NB4 (cell line): ENCODE measurements around the gene GFRAL.

Experiments used
- POLR2A ChIP-seq: IDR thresholded peaks from 2 replicates; pipeline ENCODE4 v1.6.1; 2011; ENCODE audit warnings: mild to moderate bottlenecking; ENCODE audit not compliant: insufficient read length; ENCODE audit errors: extremely low read depth
- TF ChIP-seq, protein P1 (sequence below): IDR thresholded peaks from one replicate; pipeline ENCODE4 v1.5.1; 2012; ENCODE audit warnings: low read depth, low read length
- TF ChIP-seq, protein P2 (sequence below): IDR thresholded peaks from 2 replicates; pipeline ENCODE4 v1.6.1; 2011; ENCODE audit warnings: low read depth, low read length

DNA sequence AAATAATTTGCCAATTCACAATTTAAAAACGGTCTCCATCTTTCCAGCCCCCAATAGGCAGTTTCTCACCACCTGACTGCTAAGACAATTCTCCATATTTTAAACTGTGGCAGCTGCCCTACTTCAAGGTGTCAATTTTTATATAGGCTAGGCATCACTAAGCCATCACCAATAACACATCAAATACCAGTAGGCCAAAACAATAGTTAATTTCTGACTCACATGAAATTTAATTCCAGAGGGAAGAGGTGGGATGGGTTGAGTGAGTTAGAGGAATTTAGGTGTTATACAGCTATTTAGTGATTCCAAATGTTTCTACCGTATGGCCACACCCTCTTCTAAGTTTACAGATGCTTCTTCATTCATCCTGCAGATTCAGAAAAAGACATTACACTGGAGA is 49.9 kb downstream of the GFRAL start:
- TF ChIP-seq, protein P1, sequence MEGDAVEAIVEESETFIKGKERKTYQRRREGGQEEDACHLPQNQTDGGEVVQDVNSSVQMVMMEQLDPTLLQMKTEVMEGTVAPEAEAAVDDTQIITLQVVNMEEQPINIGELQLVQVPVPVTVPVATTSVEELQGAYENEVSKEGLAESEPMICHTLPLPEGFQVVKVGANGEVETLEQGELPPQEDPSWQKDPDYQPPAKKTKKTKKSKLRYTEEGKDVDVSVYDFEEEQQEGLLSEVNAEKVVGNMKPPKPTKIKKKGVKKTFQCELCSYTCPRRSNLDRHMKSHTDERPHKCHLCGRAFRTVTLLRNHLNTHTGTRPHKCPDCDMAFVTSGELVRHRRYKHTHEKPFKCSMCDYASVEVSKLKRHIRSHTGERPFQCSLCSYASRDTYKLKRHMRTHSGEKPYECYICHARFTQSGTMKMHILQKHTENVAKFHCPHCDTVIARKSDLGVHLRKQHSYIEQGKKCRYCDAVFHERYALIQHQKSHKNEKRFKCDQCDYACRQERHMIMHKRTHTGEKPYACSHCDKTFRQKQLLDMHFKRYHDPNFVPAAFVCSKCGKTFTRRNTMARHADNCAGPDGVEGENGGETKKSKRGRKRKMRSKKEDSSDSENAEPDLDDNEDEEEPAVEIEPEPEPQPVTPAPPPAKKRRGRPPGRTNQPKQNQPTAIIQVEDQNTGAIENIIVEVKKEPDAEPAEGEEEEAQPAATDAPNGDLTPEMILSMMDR = no peak
- TF ChIP-seq POLR2A = no peak
- TF ChIP-seq, protein P2, sequence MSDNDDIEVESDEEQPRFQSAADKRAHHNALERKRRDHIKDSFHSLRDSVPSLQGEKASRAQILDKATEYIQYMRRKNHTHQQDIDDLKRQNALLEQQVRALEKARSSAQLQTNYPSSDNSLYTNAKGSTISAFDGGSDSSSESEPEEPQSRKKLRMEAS = no peak
